WERI-Rb-1 (cell line): ENCODE results near the gene POLR2B.

Source experiments
- DNase-seq: peaks from one replicate; pipeline ENCODE4 v3.0.0-alpha.2; 2020
- H3K27ac ChIP-seq: fragments of 250-450 bp; sonication (Bioruptor Pico); 2 replicates; pipeline ENCODE4 v1.5.1; 2020; ENCODE audit warnings: mild to moderate bottlenecking, moderate library complexity
- H3K27me3 ChIP-seq: fragments of 250-450 bp; sonication (Bioruptor Pico); 2 replicates; pipeline ENCODE4 v1.5.1; 2021; ENCODE audit warnings: mild to moderate bottlenecking, low read depth, moderate library complexity; ENCODE audit not compliant: insufficient read depth, severe bottlenecking
- H3K36me3 ChIP-seq: fragments of 250-450 bp; sonication (Bioruptor Pico); 2 replicates; pipeline ENCODE4 v1.5.1; 2020; ENCODE audit warnings: mild to moderate bottlenecking, moderate library complexity
- H3K4me3 ChIP-seq: 2 replicates; pipeline ENCODE4 v1.5.1; 2011; ENCODE audit warnings: low read depth, mild to moderate bottlenecking, control low read depth, low read length
- H3K9me3 ChIP-seq: fragments of 250-450 bp; sonication (Bioruptor Pico); 2 replicates; pipeline ENCODE4 v1.5.1; 2021; ENCODE audit warnings: mild to moderate bottlenecking, moderate library complexity; ENCODE audit not compliant: severe bottlenecking
- CTCF ChIP-seq: IDR thresholded peaks from 2 replicates; pipeline ENCODE4 v1.5.1; 2011; ENCODE audit warnings: low read depth, mild to moderate bottlenecking, control low read depth, inconsistent platforms, low read length

Gene POLR2B

DNA sequence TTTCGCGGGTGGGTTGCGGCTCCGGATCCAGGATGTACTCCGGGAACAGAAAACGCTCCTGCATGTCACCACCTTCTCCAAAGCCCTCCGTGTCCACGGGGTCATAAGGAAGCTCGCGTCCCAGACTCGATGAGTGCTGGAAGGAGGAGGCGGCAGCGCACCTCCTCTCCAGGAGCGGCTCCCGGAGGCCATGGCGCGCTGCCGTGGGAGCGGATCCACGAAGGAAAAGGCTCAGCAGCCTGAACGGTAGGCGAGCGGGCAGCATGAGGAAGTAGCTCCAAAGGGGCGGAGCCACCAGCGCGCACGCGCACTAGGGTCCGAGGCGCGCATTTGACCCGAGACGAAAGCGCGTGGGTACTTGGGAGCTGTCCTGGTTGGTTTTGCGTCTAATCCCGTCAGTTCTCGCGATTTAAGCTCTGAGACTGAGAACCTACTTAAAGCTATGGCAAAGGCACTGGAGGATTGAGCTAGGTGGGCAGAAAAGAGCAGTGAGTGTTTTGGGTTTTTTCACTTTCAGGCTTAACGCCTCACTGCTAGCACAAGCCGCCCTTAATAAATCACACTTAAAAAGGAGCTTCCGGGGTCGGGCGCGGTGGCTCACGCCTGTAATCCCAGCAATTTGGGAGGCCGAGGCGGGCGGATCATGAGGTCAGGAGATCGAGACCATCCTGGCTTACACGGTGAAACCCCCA, 1.2 kb upstream of the POLR2B start, which contains the start of gene NOA1:
TSS of gene NOA1 (minus strand) at position 286 of the 692 bp plus-strand sequence. CDS start at position 265, 21 bp downstream.
- H3K36me3 ChIP-seq, result peaks cover 49% of the 10 kb centered on the region
- peak; percentile 97 for DNase-seq
- TF ChIP-seq CTCF, result no peak
- H3K9me3 ChIP-seq, result no peaks in the 10 kb centered on the region
- peak within 1 kb of the TSS; percentile 97 for H3K4me3 ChIP-seq
- peak within 1 kb of the TSS; percentile 91 for H3K27ac ChIP-seq
- no peaks in the 10 kb centered on the region for H3K27me3 ChIP-seq

GRCh38 chr4:56979421-56980072, 851 bp downstream of the POLR2B start:
- Histone ChIP-seq H3K27ac (no peak overlapping the region), H3K4me3 (peak overlapping the region; percentile 97), H3K36me3 (peaks cover 35% of the 10 kb centered on the region), H3K9me3 (no peaks in the 10 kb centered on the region), H3K27me3 (no peaks in the 10 kb centered on the region)
- no peak for TF ChIP-seq CTCF
- DNase-seq, result peak; percentile 39

DNA sequence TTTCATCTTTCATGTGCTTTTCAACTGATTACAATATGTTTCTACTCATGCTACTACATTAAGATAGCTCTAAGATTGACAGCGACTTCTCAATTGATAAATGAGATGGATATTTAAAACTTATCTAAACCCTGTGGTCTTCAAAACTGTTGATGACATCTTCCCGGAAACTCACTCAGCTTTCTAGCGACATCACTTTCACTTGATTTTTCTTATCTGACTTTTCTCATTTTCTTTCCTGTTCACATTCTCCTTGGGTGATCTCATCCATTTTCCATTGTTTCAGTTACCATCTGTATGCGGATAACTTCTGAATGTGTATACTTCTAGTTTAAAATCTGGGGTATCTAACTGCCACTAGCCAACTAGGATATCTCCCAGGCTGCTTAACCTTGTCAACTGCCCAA, 3.1 kb downstream of the POLR2B start:
- TF ChIP-seq CTCF, result no peak
- H3K36me3 ChIP-seq, result peaks cover 46% of the 10 kb centered on the region
- H3K4me3 ChIP-seq, result no peak overlapping the region
- no peaks in the 10 kb centered on the region for H3K9me3 ChIP-seq
- no peak overlapping the region for H3K27ac ChIP-seq
- no peak for DNase-seq
- H3K27me3 ChIP-seq, result no peaks in the 10 kb centered on the region

DNA sequence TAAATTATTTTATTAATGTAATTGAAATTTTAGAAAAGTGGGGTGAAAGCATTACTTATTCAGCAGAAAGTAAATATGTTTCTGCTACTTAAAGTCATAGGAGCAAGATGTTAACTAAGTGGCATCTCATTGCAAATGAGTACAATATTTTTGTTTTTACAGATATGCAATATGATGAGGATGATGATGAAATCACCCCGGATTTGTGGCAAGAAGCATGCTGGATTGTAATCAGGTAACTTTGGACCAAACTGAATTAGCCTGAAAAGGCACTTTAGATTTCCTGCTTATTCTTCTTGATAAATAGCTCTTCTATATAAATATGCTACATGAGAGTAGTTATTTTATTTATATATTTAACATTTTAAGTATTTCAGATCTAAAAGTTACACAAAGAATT, 7.5 kb downstream of the POLR2B start:
- Histone ChIP-seq H3K4me3 (no peak overlapping the region), H3K36me3 (peaks cover 72% of the 10 kb centered on the region), H3K9me3 (no peaks in the 10 kb centered on the region), H3K27ac (no peak overlapping the region), H3K27me3 (no peaks in the 10 kb centered on the region)
- no peak for TF ChIP-seq CTCF
- no peak for DNase-seq

DNA sequence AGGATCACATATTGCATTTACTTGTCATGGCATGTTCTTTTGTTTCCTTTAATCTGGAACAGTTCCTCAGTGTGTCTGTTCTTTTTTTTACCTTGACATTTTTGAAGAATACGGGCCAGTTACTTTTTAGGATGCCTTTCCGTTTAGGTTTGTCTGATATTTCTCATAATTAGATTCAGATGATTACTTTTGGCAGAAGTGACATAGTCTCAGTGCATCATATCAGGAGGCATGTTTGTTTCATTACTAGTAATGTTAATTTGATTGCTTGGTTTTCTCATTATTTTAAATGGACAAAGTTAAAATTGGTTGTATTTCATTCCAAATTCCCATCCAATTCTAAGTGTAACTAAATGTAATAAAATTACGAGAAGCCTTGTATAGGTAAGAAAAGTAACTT, 8.3 kb downstream of the POLR2B start:
- peaks cover 72% of the 10 kb centered on the region for H3K36me3 ChIP-seq
- no peak overlapping the region for H3K4me3 ChIP-seq
- no peak for TF ChIP-seq CTCF
- no peak overlapping the region for H3K27ac ChIP-seq
- H3K9me3 ChIP-seq, result no peaks in the 10 kb centered on the region
- H3K27me3 ChIP-seq, result no peaks in the 10 kb centered on the region
- DNase-seq, result no peak
